WTC11 (cell line): ENCODE measurements around the gene ALS2CL.

Experiments used
- CBFB ChIP-seq: sonication (generic); formaldehyde crosslinking; IDR thresholded peaks from 2 replicates; pipeline ENCODE4 v1.8.1; 2022; ENCODE audit warnings: mild to moderate bottlenecking, low read depth, missing genetic modification reagents
- ETV6 ChIP-seq: sonication (generic); formaldehyde crosslinking; IDR thresholded peaks from 2 replicates; pipeline ENCODE4 v1.8.1; 2022; ENCODE audit warnings: mild to moderate bottlenecking, missing genetic modification reagents
- FOXJ3 ChIP-seq: sonication (generic); formaldehyde crosslinking; IDR thresholded peaks from 2 replicates; pipeline ENCODE4 v1.9.0; 2021; ENCODE audit warnings: missing genetic modification reagents, mild to moderate bottlenecking, borderline replicate concordance
- KAT7 ChIP-seq: sonication (generic); formaldehyde crosslinking; IDR thresholded peaks from 2 replicates; pipeline ENCODE4 v1.8.1; 2023; ENCODE audit warnings: missing genetic modification reagents, mild to moderate bottlenecking, borderline replicate concordance
- MYBL2 ChIP-seq: sonication (generic); formaldehyde crosslinking; IDR thresholded peaks from 2 replicates; pipeline ENCODE4 v1.8.1; 2023; ENCODE audit warnings: mild to moderate bottlenecking, moderate library complexity, missing genetic modification reagents
- SMAD4 ChIP-seq: sonication (generic); formaldehyde crosslinking; IDR thresholded peaks from 2 replicates; pipeline ENCODE4 v1.8.0; 2022; ENCODE audit warnings: mild to moderate bottlenecking, missing genetic modification reagents
- SP1 ChIP-seq: sonication (generic); formaldehyde crosslinking; conservative IDR thresholded peaks from 2 replicates; pipeline ENCODE4 v1.8.1; 2022; ENCODE audit warnings: missing genetic modification reagents
- ZNF138 ChIP-seq: sonication (generic); formaldehyde crosslinking; conservative IDR thresholded peaks from 2 replicates; pipeline ENCODE4 v1.8.1; 2022; ENCODE audit warnings: mild to moderate bottlenecking, moderate library complexity, missing genetic modification reagents
- ZNF219 ChIP-seq: sonication (generic); formaldehyde crosslinking; IDR thresholded peaks from 2 replicates; pipeline ENCODE4 v1.8.0; 2023; ENCODE audit warnings: missing genetic modification reagents, mild to moderate bottlenecking, borderline replicate concordance
- TF ChIP-seq, protein P1 (sequence below): sonication (generic); formaldehyde crosslinking; IDR thresholded peaks from 2 replicates; pipeline ENCODE4 v1.8.0; 2023; ENCODE audit warnings: missing genetic modification reagents, mild to moderate bottlenecking, borderline replicate concordance
- TF ChIP-seq, protein P2 (sequence below): sonication (generic); formaldehyde crosslinking; IDR thresholded peaks from 2 replicates; pipeline ENCODE4 v1.8.1; 2023; ENCODE audit warnings: mild to moderate bottlenecking, moderate library complexity, missing genetic modification reagents
- TF ChIP-seq, protein P3 (sequence below): sonication (generic); formaldehyde crosslinking; IDR thresholded peaks from 2 replicates; pipeline ENCODE4 v1.8.0; 2022; ENCODE audit warnings: mild to moderate bottlenecking, missing genetic modification reagents
- TF ChIP-seq, protein P4 (sequence below): fragments of 200-600 bp; IDR thresholded peaks from 2 replicates; pipeline ENCODE4 v1.8.0; 2022; ENCODE audit warnings: antibody characterized with exemption
- TF ChIP-seq, protein P5 (sequence below): sonication (generic); formaldehyde crosslinking; conservative IDR thresholded peaks from 2 replicates; pipeline ENCODE4 v1.8.1; 2022; ENCODE audit warnings: mild to moderate bottlenecking, missing genetic modification reagents

DNA sequence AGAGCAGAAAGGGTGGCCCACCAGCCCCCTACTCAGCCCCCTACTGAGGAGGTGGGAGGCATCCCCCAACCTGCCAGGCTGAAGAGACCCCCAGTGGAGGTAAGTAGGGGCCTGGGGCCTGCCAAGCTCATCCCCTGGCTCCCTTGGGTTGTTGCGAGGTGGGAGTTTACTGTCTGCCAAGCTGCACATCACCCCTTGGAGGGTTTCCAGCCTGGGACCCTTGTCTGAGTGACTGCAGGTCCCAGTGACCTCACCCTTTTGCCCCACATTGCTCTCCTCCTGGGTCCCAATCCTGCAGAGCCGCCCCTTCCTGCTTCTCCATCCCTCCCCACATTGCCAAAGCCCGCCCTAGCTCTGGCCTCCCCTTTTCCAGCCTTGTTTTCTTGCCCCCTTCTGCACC lies 1.0 kb upstream of the ALS2CL start:
- TF ChIP-seq, protein P1, sequence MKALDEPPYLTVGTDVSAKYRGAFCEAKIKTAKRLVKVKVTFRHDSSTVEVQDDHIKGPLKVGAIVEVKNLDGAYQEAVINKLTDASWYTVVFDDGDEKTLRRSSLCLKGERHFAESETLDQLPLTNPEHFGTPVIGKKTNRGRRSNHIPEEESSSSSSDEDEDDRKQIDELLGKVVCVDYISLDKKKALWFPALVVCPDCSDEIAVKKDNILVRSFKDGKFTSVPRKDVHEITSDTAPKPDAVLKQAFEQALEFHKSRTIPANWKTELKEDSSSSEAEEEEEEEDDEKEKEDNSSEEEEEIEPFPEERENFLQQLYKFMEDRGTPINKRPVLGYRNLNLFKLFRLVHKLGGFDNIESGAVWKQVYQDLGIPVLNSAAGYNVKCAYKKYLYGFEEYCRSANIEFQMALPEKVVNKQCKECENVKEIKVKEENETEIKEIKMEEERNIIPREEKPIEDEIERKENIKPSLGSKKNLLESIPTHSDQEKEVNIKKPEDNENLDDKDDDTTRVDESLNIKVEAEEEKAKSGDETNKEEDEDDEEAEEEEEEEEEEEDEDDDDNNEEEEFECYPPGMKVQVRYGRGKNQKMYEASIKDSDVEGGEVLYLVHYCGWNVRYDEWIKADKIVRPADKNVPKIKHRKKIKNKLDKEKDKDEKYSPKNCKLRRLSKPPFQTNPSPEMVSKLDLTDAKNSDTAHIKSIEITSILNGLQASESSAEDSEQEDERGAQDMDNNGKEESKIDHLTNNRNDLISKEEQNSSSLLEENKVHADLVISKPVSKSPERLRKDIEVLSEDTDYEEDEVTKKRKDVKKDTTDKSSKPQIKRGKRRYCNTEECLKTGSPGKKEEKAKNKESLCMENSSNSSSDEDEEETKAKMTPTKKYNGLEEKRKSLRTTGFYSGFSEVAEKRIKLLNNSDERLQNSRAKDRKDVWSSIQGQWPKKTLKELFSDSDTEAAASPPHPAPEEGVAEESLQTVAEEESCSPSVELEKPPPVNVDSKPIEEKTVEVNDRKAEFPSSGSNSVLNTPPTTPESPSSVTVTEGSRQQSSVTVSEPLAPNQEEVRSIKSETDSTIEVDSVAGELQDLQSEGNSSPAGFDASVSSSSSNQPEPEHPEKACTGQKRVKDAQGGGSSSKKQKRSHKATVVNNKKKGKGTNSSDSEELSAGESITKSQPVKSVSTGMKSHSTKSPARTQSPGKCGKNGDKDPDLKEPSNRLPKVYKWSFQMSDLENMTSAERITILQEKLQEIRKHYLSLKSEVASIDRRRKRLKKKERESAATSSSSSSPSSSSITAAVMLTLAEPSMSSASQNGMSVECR (CRISPR knock-in tag), result no peak
- TF ChIP-seq, protein P2, sequence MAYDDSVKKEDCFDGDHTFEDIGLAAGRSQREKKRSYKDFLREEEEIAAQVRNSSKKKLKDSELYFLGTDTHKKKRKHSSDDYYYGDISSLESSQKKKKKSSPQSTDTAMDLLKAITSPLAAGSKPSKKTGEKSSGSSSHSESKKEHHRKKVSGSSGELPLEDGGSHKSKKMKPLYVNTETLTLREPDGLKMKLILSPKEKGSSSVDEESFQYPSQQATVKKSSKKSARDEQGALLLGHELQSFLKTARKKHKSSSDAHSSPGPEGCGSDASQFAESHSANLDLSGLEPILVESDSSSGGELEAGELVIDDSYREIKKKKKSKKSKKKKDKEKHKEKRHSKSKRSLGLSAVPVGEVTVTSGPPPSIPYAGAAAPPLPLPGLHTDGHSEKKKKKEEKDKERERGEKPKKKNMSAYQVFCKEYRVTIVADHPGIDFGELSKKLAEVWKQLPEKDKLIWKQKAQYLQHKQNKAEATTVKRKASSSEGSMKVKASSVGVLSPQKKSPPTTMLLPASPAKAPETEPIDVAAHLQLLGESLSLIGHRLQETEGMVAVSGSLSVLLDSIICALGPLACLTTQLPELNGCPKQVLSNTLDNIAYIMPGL (CRISPR knock-in tag), result no peak
- TF ChIP-seq, protein P3, sequence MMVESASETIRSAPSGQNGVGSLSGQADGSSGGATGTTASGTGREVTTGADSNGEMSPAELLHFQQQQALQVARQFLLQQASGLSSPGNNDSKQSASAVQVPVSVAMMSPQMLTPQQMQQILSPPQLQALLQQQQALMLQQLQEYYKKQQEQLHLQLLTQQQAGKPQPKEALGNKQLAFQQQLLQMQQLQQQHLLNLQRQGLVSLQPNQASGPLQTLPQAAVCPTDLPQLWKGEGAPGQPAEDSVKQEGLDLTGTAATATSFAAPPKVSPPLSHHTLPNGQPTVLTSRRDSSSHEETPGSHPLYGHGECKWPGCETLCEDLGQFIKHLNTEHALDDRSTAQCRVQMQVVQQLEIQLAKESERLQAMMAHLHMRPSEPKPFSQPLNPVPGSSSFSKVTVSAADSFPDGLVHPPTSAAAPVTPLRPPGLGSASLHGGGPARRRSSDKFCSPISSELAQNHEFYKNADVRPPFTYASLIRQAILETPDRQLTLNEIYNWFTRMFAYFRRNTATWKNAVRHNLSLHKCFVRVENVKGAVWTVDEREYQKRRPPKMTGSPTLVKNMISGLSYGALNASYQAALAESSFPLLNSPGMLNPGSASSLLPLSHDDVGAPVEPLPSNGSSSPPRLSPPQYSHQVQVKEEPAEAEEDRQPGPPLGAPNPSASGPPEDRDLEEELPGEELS (CRISPR knock-in tag), result no peak
- TF ChIP-seq, protein P4, sequence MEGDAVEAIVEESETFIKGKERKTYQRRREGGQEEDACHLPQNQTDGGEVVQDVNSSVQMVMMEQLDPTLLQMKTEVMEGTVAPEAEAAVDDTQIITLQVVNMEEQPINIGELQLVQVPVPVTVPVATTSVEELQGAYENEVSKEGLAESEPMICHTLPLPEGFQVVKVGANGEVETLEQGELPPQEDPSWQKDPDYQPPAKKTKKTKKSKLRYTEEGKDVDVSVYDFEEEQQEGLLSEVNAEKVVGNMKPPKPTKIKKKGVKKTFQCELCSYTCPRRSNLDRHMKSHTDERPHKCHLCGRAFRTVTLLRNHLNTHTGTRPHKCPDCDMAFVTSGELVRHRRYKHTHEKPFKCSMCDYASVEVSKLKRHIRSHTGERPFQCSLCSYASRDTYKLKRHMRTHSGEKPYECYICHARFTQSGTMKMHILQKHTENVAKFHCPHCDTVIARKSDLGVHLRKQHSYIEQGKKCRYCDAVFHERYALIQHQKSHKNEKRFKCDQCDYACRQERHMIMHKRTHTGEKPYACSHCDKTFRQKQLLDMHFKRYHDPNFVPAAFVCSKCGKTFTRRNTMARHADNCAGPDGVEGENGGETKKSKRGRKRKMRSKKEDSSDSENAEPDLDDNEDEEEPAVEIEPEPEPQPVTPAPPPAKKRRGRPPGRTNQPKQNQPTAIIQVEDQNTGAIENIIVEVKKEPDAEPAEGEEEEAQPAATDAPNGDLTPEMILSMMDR, result no peak
- TF ChIP-seq ZNF219 (no peak), KAT7 (no peak), SMAD4 (CRISPR knock-in tag) (no peak), ETV6 (CRISPR knock-in tag) (no peak), CBFB (CRISPR knock-in tag) (no peak), MYBL2 (CRISPR knock-in tag) (no peak), ZNF138 (CRISPR knock-in tag) (no peak), FOXJ3 (no peak), SP1 (CRISPR knock-in tag) (no peak)
- TF ChIP-seq, protein P5, sequence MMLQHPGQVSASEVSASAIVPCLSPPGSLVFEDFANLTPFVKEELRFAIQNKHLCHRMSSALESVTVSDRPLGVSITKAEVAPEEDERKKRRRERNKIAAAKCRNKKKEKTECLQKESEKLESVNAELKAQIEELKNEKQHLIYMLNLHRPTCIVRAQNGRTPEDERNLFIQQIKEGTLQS (CRISPR knock-in tag), result no peak
